H1 (cell line): ENCODE data around the gene TMEM181.

Experiments used
- CHD7 ChIP-seq: fragments of 300-600 bp; sonication (generic); IDR thresholded peaks from 2 replicates; pipeline ENCODE4 v1.7.1; 2012; ENCODE audit warnings: low read length, moderate library complexity, mild to moderate bottlenecking, inconsistent platforms; ENCODE audit not compliant: insufficient replicate concordance
- CTCF ChIP-seq, 3 experiments: IDR thresholded peaks; 1 replicate in 2 of 3; 2 replicates in 1 of 3; pipeline versions ENCODE4 v1.5.1 to v1.6.1; 2011; ENCODE audit warnings: low read length in 3 of 3, mild to moderate bottlenecking in 3 of 3, inconsistent platforms in 2 of 3, low read depth in 1 of 3, moderate library complexity in 1 of 3; ENCODE audit not compliant: insufficient read depth in 1 of 3; ENCODE audit errors: control extremely low read depth in 1 of 3
- POLR2A ChIP-seq, 2 experiments: IDR thresholded peaks; 1 replicate in 1 of 2; 2 replicates in 1 of 2; pipeline ENCODE4 v1.6.1; 2011; ENCODE audit warnings: low read depth in 2 of 2, low read length in 2 of 2, mild to moderate bottlenecking in 2 of 2; ENCODE audit errors: control extremely low read depth in 1 of 2
- POLR2AphosphoS5 ChIP-seq: IDR thresholded peaks from 2 replicates; pipeline ENCODE4 v1.6.1; 2011; ENCODE audit warnings: low read depth, low read length
- RAD21 ChIP-seq, 2 experiments: IDR thresholded peaks in 1 of 2; conservative IDR thresholded peaks in 1 of 2; 2 replicates each; pipeline ENCODE4 v1.6.1; 2011; ENCODE audit warnings: low read depth in 2 of 2, low read length in 2 of 2, improper control_type of control experiment in 1 of 2, inconsistent platforms in 1 of 2, mild to moderate bottlenecking in 1 of 2, moderate library complexity in 1 of 2
- SIRT6 ChIP-seq: IDR thresholded peaks from one replicate; pipeline ENCODE4 v1.7.1; 2012; ENCODE audit warnings: low read length, inconsistent platforms

- TF ChIP-seq CHD7 (no peak), SIRT6 (no peak), POLR2A (IDR thresholded peaks at IDR 0.05; ENCODE audit: control extremely low read depth in 1 of 2, low read depth in 2 of 2, low read length in 2 of 2) (no peak), RAD21 (IDR thresholded peaks at IDR 0.05 in 1 of 2, conservative IDR thresholded peaks at IDR 0.05 in 1 of 2; ENCODE audit: low read depth in 2 of 2, low read length in 2 of 2) (no peak), CTCF (IDR thresholded peaks at IDR 0.05; ENCODE audit: control extremely low read depth in 1 of 3, insufficient read depth in 1 of 3, low read depth in 1 of 3, low read length in 3 of 3) (no peak), POLR2AphosphoS5 (no peak)
These were observed 79.2 kb downstream of the TMEM181 start for GRCh38 chr6:158639056-158639455.
